H1 (cell line): Measurements from ENCODE around the gene LTBP1. TPM values are rescaled to one million over a fixed set of nuclear protein-coding genes. Genes with fewer than 3 reads are reported as not detected.

Experiments used
- BCL11A ChIP-seq, 2 experiments: IDR thresholded peaks; one replicate each; pipeline ENCODE4 v1.6.1; 2011; ENCODE audit warnings: low read depth in 2 of 2, low read length in 2 of 2, mild to moderate bottlenecking in 2 of 2
- CEBPB ChIP-seq: IDR thresholded peaks from 2 replicates; pipeline ENCODE4 v1.6.1; 2012; ENCODE audit warnings: low read depth, low read length
- EZH2 ChIP-seq: fragments of 200-600 bp; sonication (generic); IDR thresholded peaks from 2 replicates; pipeline ENCODE4 v1.7.1; 2012; ENCODE audit warnings: low read depth, mild to moderate bottlenecking, moderate library complexity, low read length, inconsistent platforms; ENCODE audit not compliant: severe bottlenecking
- GABPA ChIP-seq: IDR thresholded peaks from 2 replicates; pipeline ENCODE4 v1.6.1; 2011; ENCODE audit warnings: mild to moderate bottlenecking, low read length, moderate library complexity, borderline replicate concordance; ENCODE audit not compliant: insufficient read depth
- GTF2F1 ChIP-seq: IDR thresholded peaks from 2 replicates; pipeline ENCODE4 v1.6.1; 2012; ENCODE audit warnings: low read depth, low read length, improper control_type of control experiment, borderline replicate concordance
- POLR2A ChIP-seq, 2 experiments: IDR thresholded peaks; 1 replicate in 1 of 2; 2 replicates in 1 of 2; pipeline ENCODE4 v1.6.1; 2011; ENCODE audit warnings: low read depth in 2 of 2, low read length in 2 of 2, mild to moderate bottlenecking in 2 of 2; ENCODE audit errors: control extremely low read depth in 1 of 2
- TCF12 ChIP-seq: IDR thresholded peaks from 2 replicates; pipeline ENCODE4 v1.6.1; 2011; ENCODE audit warnings: low read depth, mild to moderate bottlenecking, low read length
- ZNF274 ChIP-seq: IDR thresholded peaks from 2 replicates; pipeline ENCODE4 v1.7.0; 2012; ENCODE audit warnings: low read length, borderline replicate concordance; ENCODE audit errors: extremely low read depth
- polyA plus RNA-seq, 7 experiments: library from polyadenylated mRNA; depleted of rRNA in 3 of 7; stranded (reverse) in 5 of 7; unstranded in 2 of 7; fragments of >200 nt in 5 of 7; fragments of 200-250 nt in 2 of 7; gene quantifications; 1 replicate in 5 of 7; 2 replicates in 1 of 7; 4 replicates in 1 of 7; pipeline versions ENCODE4 v1.2.1 to v1.2.3, GENCODE V29; 2011 to 2013; ENCODE audit warnings: missing spikeins in 2 of 7, mixed read lengths in 2 of 7
- total RNA-seq: library from RNA; stranded (reverse); fragmentation: NEBNext Ultra II Directional; extraction: Animal tissue kit (Norgen Biotek cat#: 25700); gene quantifications from 2 replicates; pipeline ENCODE4 v1.2.1, GENCODE V29; 2021

Gene LTBP1
- total and polyA plus RNA-seq, 2 of the 8 experiments (the other 6 are each of a cell fraction or from before 2014, with no cell fraction given): 15.4 to 24.7 TPM

- TF ChIP-seq BCL11A (IDR thresholded peaks at IDR 0.05; ENCODE audit: low read depth in 2 of 2, low read length in 2 of 2) (no peak), GABPA (no peak), TCF12 (no peak), GTF2F1 (no peak), POLR2A (IDR thresholded peaks at IDR 0.05; ENCODE audit: control extremely low read depth in 1 of 2, low read depth in 2 of 2, low read length in 2 of 2) (no peak), CEBPB (no peak), ZNF274 (no peak), EZH2 (no peak)
Observed at GRCh38 chr2:33071591-33071990, 124.8 kb downstream of the LTBP1 start (continued).
